SK-N-SH (cell line): ENCODE results near the gene RPL29. TPM values are rescaled to one million over a fixed set of nuclear protein-coding genes. Genes with fewer than 3 reads are reported as not detected.

Source experiments
- CTCF ChIA-PET: fragments of 300-600, 350-600 bp; formaldehyde crosslinking; extraction: SDS; loops from one replicate; lab custom pipeline; 2021; lab: Yijun Ruan, JAX
- POLR2A ChIA-PET: fragments of 350-600 bp; sonication (Branson Sonifier 250); formaldehyde crosslinking; extraction: SDS; loops from one replicate; lab custom pipeline; 2020; ENCODE audit warnings: antibody characterized with exemption, inconsistent platforms; lab: Yijun Ruan, JAX
- DNase-seq: peaks from one replicate; pipeline ENCODE4 v3.0.0; 2012
- H2AFZ ChIP-seq: fragments of 200-600 bp; sonication (generic); 2 replicates; pipeline ENCODE4 v1.8.1; 2016; ENCODE audit warnings: antibody characterized with exemption, mild to moderate bottlenecking, low read depth
- H3F3A ChIP-seq: fragments of 200-600 bp; sonication (generic); replicated peaks from 2 replicates; pipeline ENCODE3; 2016; ENCODE audit warnings: antibody characterized with exemption, mild to moderate bottlenecking; ENCODE audit not compliant: insufficient read depth
- H3K27ac ChIP-seq, 2 experiments: fragments of 200-500 bp in 1 of 2; fragments of 200-600 bp in 1 of 2; sonication (Bioruptor generic) in 1 of 2; sonication (generic), shearing (Covaris generic) in 1 of 2; 2 replicates each; pipeline versions ENCODE4 v1.5.1 to v1.6.1; 2014 to 2016; ENCODE audit warnings: low read depth in 2 of 2, inconsistent platforms in 1 of 2, low read length in 1 of 2, mild to moderate bottlenecking in 1 of 2, mixed read lengths in 1 of 2
- H3K27me3 ChIP-seq: fragments of 200-600 bp; sonication (generic), shearing (Covaris generic); 2 replicates; pipeline ENCODE4 v1.6.1; 2016; ENCODE audit warnings: mixed run types; ENCODE audit not compliant: insufficient read depth
- H3K36me3 ChIP-seq, 2 experiments: fragments of 200-500 bp in 1 of 2; fragments of 200-600 bp in 1 of 2; sonication (Bioruptor generic) in 1 of 2; sonication (generic) in 1 of 2; replicated peaks in 1 of 2; 2 replicates each; pipeline versions ENCODE3 to v1.5.1; 2014 to 2016; ENCODE audit warnings: low read length in 1 of 2, mild to moderate bottlenecking in 1 of 2; ENCODE audit not compliant: insufficient read depth in 2 of 2, control insufficient read depth in 1 of 2
- H3K4me1 ChIP-seq, 2 experiments: fragments of 200-500 bp in 1 of 2; fragments of 200-600 bp in 1 of 2; sonication (Bioruptor generic) in 1 of 2; sonication (generic), shearing (Covaris generic) in 1 of 2; 2 replicates each; pipeline versions ENCODE4 v1.5.1 to v1.6.1; 2014 to 2016; ENCODE audit warnings: low read depth in 1 of 2, low read length in 1 of 2, mixed run types in 1 of 2; ENCODE audit not compliant: insufficient read depth in 2 of 2, control insufficient read depth in 1 of 2
- H3K4me2 ChIP-seq: fragments of 200-600 bp; sonication (generic), shearing (Covaris generic); 2 replicates; pipeline ENCODE4 v1.6.1; 2017; ENCODE audit warnings: mixed run types
- H3K4me3 ChIP-seq, 2 experiments: fragments of 200-500 bp in 1 of 2; fragments of 200-600 bp in 1 of 2; sonication (Bioruptor generic) in 1 of 2; sonication (generic), shearing (Covaris generic) in 1 of 2; 2 replicates each; pipeline versions ENCODE4 v1.5.1 to v1.8.1; 2014 to 2016; ENCODE audit warnings: low read depth in 2 of 2, inconsistent platforms in 1 of 2, low read length in 1 of 2, mild to moderate bottlenecking in 1 of 2, mixed read lengths in 1 of 2, moderate library complexity in 1 of 2
- H3K79me2 ChIP-seq: fragments of 200-600 bp; sonication (generic); 2 replicates; pipeline ENCODE4 v1.8.1; 2017; ENCODE audit warnings: mild to moderate bottlenecking; ENCODE audit not compliant: insufficient read depth
- H3K9ac ChIP-seq: fragments of 200-600 bp; sonication (generic); 2 replicates; pipeline ENCODE4 v1.6.1; 2017; ENCODE audit warnings: mixed run types
- H3K9me2 ChIP-seq: fragments of 200-600 bp; sonication (generic); 2 replicates; pipeline ENCODE4 v1.6.1; 2017; ENCODE audit warnings: mixed run types
- H3K9me3 ChIP-seq: fragments of 200-600 bp; sonication (generic); 2 replicates; pipeline ENCODE4 v1.6.1; 2017; ENCODE audit warnings: mixed run types, mild to moderate bottlenecking, moderate library complexity
- H4K20me1 ChIP-seq: fragments of 200-600 bp; sonication (generic); 2 replicates; pipeline ENCODE4 v1.6.1; 2017; ENCODE audit warnings: mild to moderate bottlenecking, mixed run types; ENCODE audit not compliant: insufficient read depth
- CHD2 ChIP-seq: fragments of 150-350 bp; IDR thresholded peaks from 2 replicates; pipeline ENCODE4 v1.6.1; 2018; ENCODE audit warnings: low read length; ENCODE audit not compliant: partially characterized antibody
- CTCF ChIP-seq: fragments of 200-600 bp; sonication (generic); IDR thresholded peaks from 2 replicates; pipeline ENCODE4 v1.6.1; 2017; ENCODE audit warnings: antibody characterized with exemption, mild to moderate bottlenecking, moderate library complexity
- EP300 ChIP-seq, 2 experiments: IDR thresholded peaks; 2 replicates each; pipeline versions ENCODE4 v1.4.0 to v1.6.1; 2012; ENCODE audit warnings: borderline replicate concordance in 1 of 2, low read depth in 1 of 2, low read length in 1 of 2
- FOSL2 ChIP-seq: IDR thresholded peaks from 2 replicates; pipeline ENCODE4 v1.4.0; 2012; ENCODE audit warnings: low read depth, mild to moderate bottlenecking, moderate library complexity, borderline replicate concordance
- FOXM1 ChIP-seq: IDR thresholded peaks from 2 replicates; pipeline ENCODE4 v1.4.0; 2012; ENCODE audit warnings: low read depth, mild to moderate bottlenecking
- GATA2 ChIP-seq: sonication (generic); formaldehyde crosslinking; IDR thresholded peaks from 2 replicates; pipeline ENCODE4 v1.5.0; 2020; ENCODE audit warnings: mild to moderate bottlenecking, missing genetic modification reagents
- JUND ChIP-seq: IDR thresholded peaks from 2 replicates; pipeline ENCODE4 v1.4.0; 2012
- MEF2A ChIP-seq: IDR thresholded peaks from 2 replicates; pipeline ENCODE4 v1.4.0; 2012; ENCODE audit warnings: low read depth, borderline replicate concordance
- POLR2AphosphoS5 ChIP-seq: IDR thresholded peaks from 2 replicates; pipeline ENCODE4 v1.6.1; 2012; ENCODE audit warnings: low read depth, low read length
- RCOR1 ChIP-seq: fragments of 150-350 bp; IDR thresholded peaks from 2 replicates; pipeline ENCODE4 v1.6.1; 2017; ENCODE audit warnings: antibody characterized with exemption, low read length
- TEAD4 ChIP-seq: IDR thresholded peaks from 2 replicates; pipeline ENCODE4 v1.4.0; 2012; ENCODE audit warnings: mild to moderate bottlenecking, borderline replicate concordance; ENCODE audit not compliant: insufficient read depth
- USF1 ChIP-seq: IDR thresholded peaks from 2 replicates; pipeline ENCODE4 v1.4.0; 2012; ENCODE audit warnings: low read depth, borderline replicate concordance
- USF2 ChIP-seq: fragments of 150-350 bp; IDR thresholded peaks from 2 replicates; pipeline ENCODE4 v1.6.1; 2017; ENCODE audit warnings: antibody characterized with exemption, low read length, low read depth, borderline replicate concordance
- WGBS: methylation state at CpG from one replicate; pipeline ENCODE4 v1.1.6; 2017; ENCODE audit warnings: low lambda C conversion rate; 5-methylcytosine and 5-hydroxymethylcytosine counted together
- polyA plus RNA-seq, 3 experiments: library from polyadenylated mRNA; depleted of rRNA; stranded (reverse); fragments of >200 nt; gene quantifications; 2 replicates each; pipeline ENCODE4 v1.2.3, GENCODE V29; 2012
- TF ChIP-seq, protein P1 (sequence below): IDR thresholded peaks from 2 replicates; pipeline ENCODE4 v1.4.0; 2012; ENCODE audit warnings: low read depth
- TF ChIP-seq, protein P2 (sequence below): IDR thresholded peaks from 2 replicates; pipeline ENCODE4 v1.4.0; 2012; ENCODE audit warnings: low read depth, borderline replicate concordance

Gene RPL29
- polyA plus RNA-seq, 1 of the 3 experiments (the other 2 are of a cell fraction) = 3,173 TPM

DNA sequence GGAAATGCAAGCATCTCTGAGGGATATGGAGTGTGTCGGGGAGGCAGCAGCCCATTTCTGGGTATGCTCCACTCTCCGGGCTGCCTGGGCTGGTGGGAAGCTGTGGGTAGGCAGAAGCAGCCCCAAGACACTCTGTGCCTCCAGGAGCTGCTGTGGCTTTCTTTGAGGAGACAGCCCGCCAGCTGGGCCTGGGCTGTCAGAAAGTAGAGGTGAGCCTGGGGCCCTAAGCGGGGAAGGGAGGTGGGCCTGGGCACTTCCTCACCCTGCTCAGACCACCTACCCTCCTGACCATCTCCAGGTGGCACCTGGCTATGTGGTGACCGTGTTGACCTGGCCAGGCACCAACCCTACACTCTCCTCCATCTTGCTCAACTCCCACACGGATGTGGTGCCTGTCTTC is 10.6 kb downstream of the RPL29 start:
- 93% methylated on average over 3 of the region's 6 CpGs for whole genome bisulfite sequencing
- H3K9me2 ChIP-seq = no peaks in the 10 kb centered on the region
- H3K4me3 ChIP-seq = no peak overlapping the region
- H3K9ac ChIP-seq = no peak overlapping the region
- H3K79me2 ChIP-seq = peaks cover 37% of the 10 kb centered on the region
- H3K27ac ChIP-seq = no peak overlapping the region
- no peak overlapping the region for H2AFZ ChIP-seq
- peaks cover 0 to 4% of the 10 kb centered on the region in 2 experiments for H3K36me3 ChIP-seq
- no peaks in the 10 kb centered on the region for H4K20me1 ChIP-seq
- ChIA-PET CTCF (interaction anchor here (0.6 to 4.8 kb wide), 7 partner anchors 10 to 159 kb away, joined by 3 to 45 read pairs (median 5); partner anchors contain the start of genes ABHD14A, ABHD14B and PARP3), POLR2A (interaction anchor here (0.7 to 1.3 kb wide), 2 partner anchors 16 to 170 kb away, joined by 3 to 4 read pairs; partner anchors contain the start of gene POC1A)
- no peak for TF ChIP-seq EP300 (IDR thresholded peaks at IDR 0.05; ENCODE audit: borderline replicate concordance in 1 of 2, low read depth in 1 of 2, low read length in 1 of 2)
- no peak for TF ChIP-seq USF1
- no peak for TF ChIP-seq JUND
- TF ChIP-seq, protein P1, sequence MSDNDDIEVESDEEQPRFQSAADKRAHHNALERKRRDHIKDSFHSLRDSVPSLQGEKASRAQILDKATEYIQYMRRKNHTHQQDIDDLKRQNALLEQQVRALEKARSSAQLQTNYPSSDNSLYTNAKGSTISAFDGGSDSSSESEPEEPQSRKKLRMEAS = no peak
- TF ChIP-seq POLR2AphosphoS5 = no peak
- TF ChIP-seq TEAD4 = no peak
- peaks cover 28% of the 10 kb centered on the region for H3F3A ChIP-seq
- H3K9me3 ChIP-seq = no peaks in the 10 kb centered on the region
- no peak for DNase-seq
- H3K27me3 ChIP-seq = no peaks in the 10 kb centered on the region
- no peak overlapping the region for H3K4me2 ChIP-seq
- peaks cover 5 to 23% of the 10 kb centered on the region in 2 experiments; a peak in 3 of 4 replicates for H3K4me1 ChIP-seq

DNA sequence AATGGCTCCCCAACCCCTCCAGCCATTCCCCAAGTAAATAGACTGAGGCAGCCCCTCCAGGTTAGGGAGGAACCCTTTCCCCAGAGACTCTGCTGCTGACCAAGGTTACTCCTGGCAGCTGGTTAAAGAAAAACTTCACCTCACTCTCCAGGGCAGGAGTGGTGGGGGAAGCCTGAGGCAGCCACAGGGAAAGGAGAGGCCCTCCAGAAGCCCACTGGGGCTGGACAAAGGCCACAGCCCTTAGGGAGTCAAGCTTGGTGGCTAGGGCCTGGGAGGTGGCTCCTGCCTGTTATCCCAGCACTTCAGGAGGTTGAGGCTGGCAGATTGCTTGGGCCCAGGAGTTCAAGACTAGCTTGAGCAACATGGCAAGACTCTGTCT is 11.4 kb downstream of the RPL29 start:
- ChIA-PET CTCF (interaction anchor here (0.6 to 4.8 kb wide), 9 partner anchors 10 to 160 kb away, joined by 3 to 45 read pairs (median 5); partner anchors contain the start of genes ABHD14A, ABHD14B, PARP3 and PCBP4), POLR2A (interaction anchor here (0.7 to 4.3 kb wide), 7 partner anchors 9 to 171 kb away, joined by 3 to 42 read pairs (median 4); partner anchors contain the start of genes ABHD14B, PARP3, POC1A and RPL29)
- Histone ChIP-seq H3K9me2 (no peaks in the 10 kb centered on the region), H3K4me2 (peak overlapping the region; percentile 97), H3K27me3 (no peaks in the 10 kb centered on the region), H3K9me3 (no peaks in the 10 kb centered on the region), H3K4me1 (peaks cover 5 to 21% of the 10 kb centered on the region in 2 experiments; a peak in 3 of 4 replicates), H3K36me3 (peaks cover 0 to 5% of the 10 kb centered on the region in 2 experiments), H3F3A (peaks cover 20% of the 10 kb centered on the region), H3K27ac (peak overlapping the region in 1 of 2 experiments; percentile 2; a peak in 2 of 4 replicates), H3K79me2 (peaks cover 40% of the 10 kb centered on the region), H4K20me1 (no peaks in the 10 kb centered on the region), H3K9ac (no peak overlapping the region), H2AFZ (no peak overlapping the region), H3K4me3 (peak overlapping the region in 1 of 2 experiments; percentile 90; a peak in 2 of 4 replicates)
- TF ChIP-seq USF1 (no peak), MEF2A (no peak), USF2 (no peak), CHD2 (no peak), GATA2 (no peak), RCOR1 (no peak), FOSL2 (no peak), CTCF (no peak), FOXM1 (no peak)
- TF ChIP-seq, protein P2, sequence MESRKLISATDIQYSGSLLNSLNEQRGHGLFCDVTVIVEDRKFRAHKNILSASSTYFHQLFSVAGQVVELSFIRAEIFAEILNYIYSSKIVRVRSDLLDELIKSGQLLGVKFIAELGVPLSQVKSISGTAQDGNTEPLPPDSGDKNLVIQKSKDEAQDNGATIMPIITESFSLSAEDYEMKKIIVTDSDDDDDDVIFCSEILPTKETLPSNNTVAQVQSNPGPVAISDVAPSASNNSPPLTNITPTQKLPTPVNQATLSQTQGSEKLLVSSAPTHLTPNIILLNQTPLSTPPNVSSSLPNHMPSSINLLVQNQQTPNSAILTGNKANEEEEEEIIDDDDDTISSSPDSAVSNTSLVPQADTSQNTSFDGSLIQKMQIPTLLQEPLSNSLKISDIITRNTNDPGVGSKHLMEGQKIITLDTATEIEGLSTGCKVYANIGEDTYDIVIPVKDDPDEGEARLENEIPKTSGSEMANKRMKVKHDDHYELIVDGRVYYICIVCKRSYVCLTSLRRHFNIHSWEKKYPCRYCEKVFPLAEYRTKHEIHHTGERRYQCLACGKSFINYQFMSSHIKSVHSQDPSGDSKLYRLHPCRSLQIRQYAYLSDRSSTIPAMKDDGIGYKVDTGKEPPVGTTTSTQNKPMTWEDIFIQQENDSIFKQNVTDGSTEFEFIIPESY = no peak
- DNase-seq = no peak
